Panc1 (cell line): ENCODE data around the gene SMC3. TPM values are rescaled to one million over a fixed set of nuclear protein-coding genes. Genes with fewer than 3 reads are reported as not detected.
"Not testable (repeated sequence)": the region's sequence is repeated elsewhere in the genome, so short reads cannot be mapped to it uniquely, and the experiment has no call there.

Experiments used
- ATAC-seq: fragments of 200-7000 bp; cut with Tn5 transposase; 2 replicates; pipeline ENCODE4 v1.9.1; 2020; ENCODE audit warnings: mild to moderate bottlenecking, moderate library complexity
- BruUV-seq: library from RNA; stranded (reverse); fragments of 400-500 nt; replicated peaks from 2 replicates; lab custom pipeline; 2021; lab: Mats Ljungman, UMichigan
- CTCF ChIA-PET: fragments of 300-600 bp; sonication (Branson Sonifier 250); formaldehyde crosslinking; loops from one replicate; lab custom pipeline; 2022; ENCODE audit warnings: antibody characterized with exemption; lab: Charles Lee
- POLR2A ChIA-PET: fragments of 300-600 bp; sonication (Branson Sonifier 250); formaldehyde crosslinking; loops from one replicate; lab custom pipeline; 2022; ENCODE audit warnings: antibody characterized with exemption; lab: Charles Lee
- DNase-seq: peaks from one replicate; pipeline ENCODE4 v3.0.0-alpha.2; 2010; ENCODE audit warnings: low read depth, low spot score
- H3K27ac ChIP-seq: 2 replicates; pipeline ENCODE4 v1.5.1; 2011; ENCODE audit warnings: mild to moderate bottlenecking, low read length, inconsistent platforms
- H3K27me3 ChIP-seq: fragments of 200-500 bp; sonication (Bioruptor generic); 2 replicates; pipeline ENCODE4 v1.6.0; 2014; ENCODE audit warnings: low read length, inconsistent platforms; ENCODE audit not compliant: control insufficient read depth, insufficient read depth
- H3K36me3 ChIP-seq: fragments of 200-500 bp; sonication (Bioruptor generic); 2 replicates; pipeline ENCODE4 v1.5.1; 2014; ENCODE audit warnings: inconsistent platforms, mild to moderate bottlenecking, low read length, moderate library complexity; ENCODE audit not compliant: control insufficient read depth, insufficient read depth
- H3K4me1 ChIP-seq: 2 replicates; pipeline ENCODE4 v1.5.1; 2011; ENCODE audit warnings: inconsistent platforms, mild to moderate bottlenecking, low read length, moderate library complexity; ENCODE audit not compliant: control insufficient read depth, insufficient read depth
- H3K4me3 ChIP-seq, 2 experiments: 2 replicates each; pipeline ENCODE4 v1.5.1; 2011 to 2012; ENCODE audit warnings: low read depth in 2 of 2, low read length in 2 of 2, mild to moderate bottlenecking in 2 of 2, inconsistent platforms in 1 of 2, moderate library complexity in 1 of 2
- H3K9me3 ChIP-seq: fragments of 200-500 bp; sonication (Bioruptor generic); 2 replicates; pipeline ENCODE4 v1.5.1; 2014; ENCODE audit warnings: low read depth, mild to moderate bottlenecking, inconsistent platforms, low read length, moderate library complexity; ENCODE audit not compliant: control insufficient read depth, insufficient read depth
- CTCF ChIP-seq: fragments of 450-650 bp; IDR thresholded peaks from 2 replicates; pipeline ENCODE4 v1.5.1; 2017; ENCODE audit warnings: mild to moderate bottlenecking
- POLR2AphosphoS5 ChIP-seq: IDR thresholded peaks from 2 replicates; pipeline ENCODE4 v1.6.1; 2012; ENCODE audit warnings: mild to moderate bottlenecking, low read depth, low read length, moderate library complexity
- REST ChIP-seq, 2 experiments: IDR thresholded peaks; 2 replicates each; pipeline ENCODE4 v1.6.1; 2011 to 2012; ENCODE audit warnings: low read depth in 2 of 2, control low read depth in 1 of 2, low read length in 1 of 2, mild to moderate bottlenecking in 1 of 2, moderate library complexity in 1 of 2; ENCODE audit not compliant: insufficient read depth in 1 of 2
- SIN3A ChIP-seq: IDR thresholded peaks from 2 replicates; pipeline ENCODE4 v1.6.1; 2012; ENCODE audit warnings: low read depth, mild to moderate bottlenecking, low read length, moderate library complexity, borderline replicate concordance; ENCODE audit not compliant: insufficient read depth
- TCF7L2 ChIP-seq: IDR thresholded peaks from 2 replicates; pipeline ENCODE4 v1.6.1; 2011; ENCODE audit warnings: mild to moderate bottlenecking, low read depth, low read length, inconsistent platforms
- in situ Hi-C: cut with HindIII; loops from 2 replicates; pipeline ENCODE4 v1.10.0; 2016; ENCODE audit warnings: low sequenced_read_pairs, low pct_unique_long_range_greater_than_20kb
- intact Hi-C: fragments of 100-400 bp; cut with micrococcal nuclease; formaldehyde crosslinking; loops from one replicate; pipeline ENCODE4 v1.10.0; 2022; ENCODE audit not compliant: unreplicated experiment
- total RNA-seq: library from RNA; stranded (reverse); gene quantifications from one replicate; pipeline ENCODE4 v1.2.1, GENCODE V29; 2021; ENCODE audit not compliant: unreplicated experiment

SMC3 gene
- total RNA-seq, 1 experiment from 2014 or later, result 71.2 TPM

GRCh38 chr10:110609605-110610004, 42.1 kb downstream of the SMC3 start:
- no TSS peak for BruUV-seq
- intact Hi-C loops, result loop anchor here (2.0 to 10.0 kb wide), 3 partner anchors 71 to 283 kb away; no protein-coding TSS in a partner anchor
- in situ Hi-C loops, result no loop called here
- H3K27me3 ChIP-seq, result no peaks in the 10 kb centered on the region
- TF ChIP-seq TCF7L2 (no peak), REST (IDR thresholded peaks at IDR 0.05; ENCODE audit: insufficient read depth in 1 of 2, low read depth in 2 of 2, low read length in 1 of 2) (no peak), POLR2AphosphoS5 (no peak), SIN3A (no peak), CTCF (no peak)
- H3K4me3 ChIP-seq, result no peak overlapping the region
- DNase-seq, result no peak
- CTCF ChIA-PET, result interaction anchor here (0.6 kb wide), 2 partner anchors 40 to 304 kb away, joined by 3 to 4 read pairs; no protein-coding TSS in a partner anchor
- H3K27ac ChIP-seq, result no peak overlapping the region
- ATAC-seq, result peak; percentile 80
- H3K4me1 ChIP-seq, result no peaks in the 10 kb centered on the region
- peaks cover 17% of the 10 kb centered on the region for H3K36me3 ChIP-seq
- H3K9me3 ChIP-seq, result no peaks in the 10 kb centered on the region
- POLR2A ChIA-PET, result interaction anchor here (0.6 kb wide), 1 partner anchor 10 kb away, joined by 3 read pairs; no protein-coding TSS in a partner anchor

DNA sequence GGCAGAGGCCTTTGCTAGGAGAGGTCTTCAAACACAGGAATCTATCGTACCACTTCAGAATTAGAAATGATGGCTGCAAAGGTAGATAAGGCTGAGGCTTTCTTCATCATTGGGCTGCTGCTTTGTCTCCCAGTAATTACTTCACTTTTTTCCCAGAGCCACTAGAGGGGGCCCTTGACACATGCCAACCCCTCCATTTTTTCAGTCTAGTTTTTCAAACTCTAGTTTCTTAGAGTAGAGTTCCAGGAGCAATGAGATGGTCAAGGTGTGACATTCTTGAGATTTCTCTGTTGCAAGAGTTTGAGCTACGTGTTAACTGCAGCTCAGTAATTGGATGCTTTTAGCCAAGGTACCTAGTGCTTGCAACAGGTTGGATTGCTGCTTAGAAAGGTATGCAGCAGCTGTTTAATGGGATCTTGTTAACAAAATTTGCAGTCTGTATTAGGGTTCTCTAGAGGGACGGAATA, 42.8 kb downstream of the SMC3 start:
- peak; percentile 80 for ATAC-seq
- intact Hi-C loops, result loop anchor here (2.0 to 10.0 kb wide), 3 partner anchors 70 to 282 kb away; no protein-coding TSS in a partner anchor
- no TSS peak for BruUV-seq
- no peaks in the 10 kb centered on the region for H3K4me1 ChIP-seq
- no peak overlapping the region for H3K4me3 ChIP-seq
- TF ChIP-seq TCF7L2 (no peak), CTCF (peak; percentile 97)
- H3K9me3 ChIP-seq, result no peaks in the 10 kb centered on the region
- POLR2A ChIA-PET, result no interaction called here
- DNase-seq, result no peak
- CTCF ChIA-PET, result interaction anchor here (0.8 kb wide), 1 partner anchor 62 kb away, joined by 3 read pairs; no protein-coding TSS in a partner anchor
- in situ Hi-C loops, result no loop called here
- H3K27me3 ChIP-seq, result no peaks in the 10 kb centered on the region
- H3K27ac ChIP-seq, result no peak overlapping the region
- peaks cover 10% of the 10 kb centered on the region for H3K36me3 ChIP-seq

- CTCF ChIA-PET, result interaction anchor here (0.8 kb wide), 1 partner anchor 62 kb away, joined by 3 read pairs; no protein-coding TSS in a partner anchor
- H3K9me3 ChIP-seq, H3K36me3 ChIP-seq, H3K4me3 ChIP-seq, H3K27me3 ChIP-seq, POLR2A ChIA-PET, H3K4me1 ChIP-seq, H3K27ac ChIP-seq, BruUV-seq, ATAC-seq, in situ Hi-C loops, DNase-seq: not testable (repeated sequence)
- intact Hi-C loops, result loop anchor here (2.0 to 10.0 kb wide), 3 partner anchors 70 to 282 kb away; no protein-coding TSS in a partner anchor
Observed at GRCh38 chr10:110610781-110611180, 43.3 kb downstream of the SMC3 start.
